Liver (tissue), 9 donors: Measurements from ENCODE around the gene TIMM22. TPM values are rescaled to one million over a fixed set of nuclear protein-coding genes. Genes with fewer than 3 reads are reported as not detected.

Experiments used
- DNase-seq: peaks from one replicate; pipeline ENCODE4 v3.0.0-alpha.2; 2017; ENCODE audit warnings: low spot score
- H3K27ac ChIP-seq, 2 donors: one replicate each; pipeline ENCODE4 v1.7.0; 2013; ENCODE audit warnings: inconsistent platforms in 2 of 2, low read length in 2 of 2, control low read depth in 1 of 2, low read depth in 1 of 2, mild to moderate bottlenecking in 1 of 2
- H3K27me3 ChIP-seq, 4 donors: one replicate each; pipeline versions ENCODE4 v1.6.1 to v1.7.0; 2013; ENCODE audit warnings: low read length in 3 of 4, inconsistent platforms in 1 of 4, mild to moderate bottlenecking in 1 of 4, moderate library complexity in 1 of 4; ENCODE audit not compliant: control insufficient read depth in 4 of 4, insufficient read depth in 4 of 4
- H3K36me3 ChIP-seq, 4 donors: one replicate each; pipeline versions ENCODE4 v1.6.1 to v1.7.0; 2013; ENCODE audit warnings: low read length in 3 of 4, mild to moderate bottlenecking in 3 of 4, low read depth in 1 of 4, moderate library complexity in 1 of 4; ENCODE audit not compliant: control insufficient read depth in 4 of 4, insufficient read depth in 3 of 4
- H3K4me1 ChIP-seq, 4 donors: one replicate each; pipeline versions ENCODE4 v1.6.1 to v1.7.0; 2013; ENCODE audit warnings: low read length in 3 of 4, mild to moderate bottlenecking in 3 of 4, moderate library complexity in 1 of 4; ENCODE audit not compliant: control insufficient read depth in 4 of 4, insufficient read depth in 4 of 4
- H3K4me3 ChIP-seq, 3 donors: one replicate each; pipeline versions ENCODE4 v1.6.1 to v1.7.0; 2013; ENCODE audit warnings: low read length in 3 of 3, control low read depth in 1 of 3, low read depth in 1 of 3, mild to moderate bottlenecking in 1 of 3
- H3K9ac ChIP-seq, 2 donors: one replicate each; pipeline ENCODE4 v1.7.0; 2013; ENCODE audit warnings: low read length in 2 of 2, mild to moderate bottlenecking in 2 of 2, moderate library complexity in 2 of 2, control low read depth in 1 of 2, low read depth in 1 of 2
- H3K9me3 ChIP-seq, 4 donors: one replicate each; pipeline versions ENCODE4 v1.6.1 to v1.7.0; 2013; ENCODE audit warnings: low read length in 3 of 4; ENCODE audit not compliant: control insufficient read depth in 4 of 4
- ATF3 ChIP-seq: IDR thresholded peaks from 2 replicates; pipeline ENCODE4 v1.6.1; 2016; ENCODE audit warnings: antibody characterized with exemption
- EGR1 ChIP-seq, 2 donors: IDR thresholded peaks; 2 replicates each; pipeline ENCODE4 v1.6.1; 2016 to 2018; ENCODE audit warnings: antibody characterized with exemption in 2 of 2, low read depth in 2 of 2
- FOXA1 ChIP-seq: IDR thresholded peaks from 2 replicates; pipeline ENCODE4 v1.6.1; 2016; ENCODE audit warnings: antibody characterized with exemption
- FOXA2 ChIP-seq: IDR thresholded peaks from 2 replicates; pipeline ENCODE4 v1.6.1; 2016; ENCODE audit warnings: antibody characterized with exemption
- GABPA ChIP-seq, 2 donors: IDR thresholded peaks in 1 of 2; conservative IDR thresholded peaks in 1 of 2; 2 replicates each; pipeline ENCODE4 v1.6.1; 2016; ENCODE audit warnings: antibody characterized with exemption in 2 of 2, mild to moderate bottlenecking in 1 of 2, moderate library complexity in 1 of 2
- HNF4A ChIP-seq, 2 donors: conservative IDR thresholded peaks; 2 replicates each; pipeline ENCODE4 v1.6.1; 2016; ENCODE audit warnings: antibody characterized with exemption in 2 of 2, mild to moderate bottlenecking in 2 of 2
- HNF4G ChIP-seq: IDR thresholded peaks from 2 replicates; pipeline ENCODE4 v1.6.1; 2016; ENCODE audit warnings: antibody characterized with exemption
- JUND ChIP-seq, 2 donors: IDR thresholded peaks; 2 replicates each; pipeline ENCODE4 v1.6.1; 2016; ENCODE audit warnings: antibody characterized with exemption in 2 of 2
- NR2F2 ChIP-seq: IDR thresholded peaks from 2 replicates; pipeline ENCODE4 v1.6.1; 2016; ENCODE audit warnings: antibody characterized with exemption
- RAD21 ChIP-seq, 2 donors: IDR thresholded peaks; 2 replicates each; pipeline ENCODE4 v1.6.1; 2016; ENCODE audit warnings: antibody characterized with exemption in 2 of 2, mild to moderate bottlenecking in 2 of 2
- REST ChIP-seq: IDR thresholded peaks from 2 replicates; pipeline ENCODE4 v1.6.1; 2016; ENCODE audit warnings: antibody characterized with exemption, mild to moderate bottlenecking
- RXRA ChIP-seq, 2 donors: IDR thresholded peaks; 2 replicates each; pipeline ENCODE4 v1.6.1; 2017 to 2018; ENCODE audit warnings: antibody characterized with exemption in 2 of 2, mild to moderate bottlenecking in 1 of 2
- SP1 ChIP-seq: IDR thresholded peaks from 2 replicates; pipeline ENCODE4 v1.6.1; 2018; ENCODE audit warnings: antibody characterized with exemption, mild to moderate bottlenecking
- TAF1 ChIP-seq: conservative IDR thresholded peaks from 2 replicates; pipeline ENCODE4 v1.6.1; 2016; ENCODE audit warnings: antibody characterized with exemption, mild to moderate bottlenecking
- YY1 ChIP-seq: IDR thresholded peaks from 2 replicates; pipeline ENCODE4 v1.6.1; 2016; ENCODE audit warnings: antibody characterized with exemption, mild to moderate bottlenecking
- ZBTB33 ChIP-seq: IDR thresholded peaks from 2 replicates; pipeline ENCODE4 v1.6.1; 2016; ENCODE audit warnings: antibody characterized with exemption
- WGBS: extraction: QIAGEN DNeasy Blood & Tissue Kit; methylation state at CpG from one replicate; pipeline ENCODE4 v1.1.7; 2013; 5-methylcytosine and 5-hydroxymethylcytosine counted together
- polyA plus RNA-seq, 2 donors: library from polyadenylated mRNA; stranded (reverse) in 1 of 2; unstranded in 1 of 2; fragments of 200-250 nt in 1 of 2; fragments of >200 nt in 1 of 2; fragmentation: Nextera tagmentation in 1 of 2; extraction: Ambion mirVana in 1 of 2; gene quantifications; one replicate each; pipeline versions ENCODE4 v1.2.1 to v1.2.3, GENCODE V29; 2013 to 2015
- total RNA-seq, 2 donors: library from RNA; depleted of rRNA; stranded (reverse); fragments of >200 nt; gene quantifications; one replicate each; pipeline ENCODE4 v1.2.3, GENCODE V29; 2014
- TF ChIP-seq, protein P1 (sequence below): IDR thresholded peaks from 2 replicates; pipeline ENCODE4 v1.6.1; 2016; ENCODE audit warnings: antibody characterized with exemption
- TF ChIP-seq, protein P2 (sequence below): fragments of 150-350 bp; IDR thresholded peaks from 2 replicates; pipeline ENCODE4 v1.5.1; 2017; ENCODE audit warnings: improper control_type of control experiment, low read depth, low read length; ENCODE audit not compliant: missing input control
- donor health status: healthy.
- donor health status: healthy.
- donor health status: healthy.
- donor health status: healthy.
- donor health status: healthy.

Gene TIMM22
- total and polyA plus RNA-seq, 4 donors: 4.4 to 5.0 (median 4.6) TPM

- DNase-seq: no peak
- no peaks in the 10 kb centered on the region for H3K9me3 ChIP-seq
- 76% methylated on average over 12 of the region's 12 CpGs for WGBS
- no peaks in the 10 kb centered on the region for H3K4me1 ChIP-seq
- no peak overlapping the region for H3K4me3 ChIP-seq
- no peak overlapping the region for H3K27ac ChIP-seq
- H3K27me3 ChIP-seq: no peaks in the 10 kb centered on the region
- no peak overlapping the region for H3K9ac ChIP-seq
- no peaks in the 10 kb centered on the region for H3K36me3 ChIP-seq
- TF ChIP-seq REST (no peak), SP1 (no peak), TAF1 (no peak), GABPA (IDR thresholded peaks at IDR 0.05 in 1 of 2, conservative IDR thresholded peaks at IDR 0.05 in 1 of 2) (no peak), ZBTB33 (no peak), EGR1 (IDR thresholded peaks at IDR 0.05; ENCODE audit: low read depth in 2 of 2) (no peak), FOXA2 (no peak), RXRA (IDR thresholded peaks at IDR 0.05) (no peak), JUND (IDR thresholded peaks at IDR 0.05) (no peak), NR2F2 (no peak), FOXA1 (no peak), YY1 (no peak), HNF4A (conservative IDR thresholded peaks at IDR 0.05) (no peak), RAD21 (IDR thresholded peaks at IDR 0.05) (no peak), ATF3 (no peak), HNF4G (no peak)
- TF ChIP-seq, protein P1, sequence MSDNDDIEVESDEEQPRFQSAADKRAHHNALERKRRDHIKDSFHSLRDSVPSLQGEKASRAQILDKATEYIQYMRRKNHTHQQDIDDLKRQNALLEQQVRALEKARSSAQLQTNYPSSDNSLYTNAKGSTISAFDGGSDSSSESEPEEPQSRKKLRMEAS: no peak
- TF ChIP-seq, protein P2, sequence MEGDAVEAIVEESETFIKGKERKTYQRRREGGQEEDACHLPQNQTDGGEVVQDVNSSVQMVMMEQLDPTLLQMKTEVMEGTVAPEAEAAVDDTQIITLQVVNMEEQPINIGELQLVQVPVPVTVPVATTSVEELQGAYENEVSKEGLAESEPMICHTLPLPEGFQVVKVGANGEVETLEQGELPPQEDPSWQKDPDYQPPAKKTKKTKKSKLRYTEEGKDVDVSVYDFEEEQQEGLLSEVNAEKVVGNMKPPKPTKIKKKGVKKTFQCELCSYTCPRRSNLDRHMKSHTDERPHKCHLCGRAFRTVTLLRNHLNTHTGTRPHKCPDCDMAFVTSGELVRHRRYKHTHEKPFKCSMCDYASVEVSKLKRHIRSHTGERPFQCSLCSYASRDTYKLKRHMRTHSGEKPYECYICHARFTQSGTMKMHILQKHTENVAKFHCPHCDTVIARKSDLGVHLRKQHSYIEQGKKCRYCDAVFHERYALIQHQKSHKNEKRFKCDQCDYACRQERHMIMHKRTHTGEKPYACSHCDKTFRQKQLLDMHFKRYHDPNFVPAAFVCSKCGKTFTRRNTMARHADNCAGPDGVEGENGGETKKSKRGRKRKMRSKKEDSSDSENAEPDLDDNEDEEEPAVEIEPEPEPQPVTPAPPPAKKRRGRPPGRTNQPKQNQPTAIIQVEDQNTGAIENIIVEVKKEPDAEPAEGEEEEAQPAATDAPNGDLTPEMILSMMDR: no peak
These were observed 31.5 kb upstream of the TIMM22 start for GRCh38 chr17:965311-965989.
